Gastrocnemius medialis (tissue), 4 donors: ENCODE results near the gene CGB1.
"Not testable (repeated sequence)": the region's sequence is repeated elsewhere in the genome, so short reads cannot be mapped to it uniquely, and the experiment has no call there.

ENCODE experiments used
- CTCF ChIP-seq, 5 experiments: fragments of 450-650 bp in 3 of 5; fragments of 200-600 bp in 2 of 5; sonication (generic) in 2 of 5; IDR thresholded peaks in 4 of 5; conservative IDR thresholded peaks in 1 of 5; 1 replicate in 4 of 5; 2 replicates in 1 of 5; pipeline ENCODE4 v1.5.1; 2016 to 2019; ENCODE audit warnings: antibody characterized with exemption in 5 of 5, mild to moderate bottlenecking in 3 of 5, moderate library complexity in 3 of 5
- POLR2A ChIP-seq, 2 donors: fragments of 450-650 bp; IDR thresholded peaks; one replicate each; pipeline ENCODE4 v1.6.1; 2017; ENCODE audit warnings: antibody characterized with exemption in 2 of 2, mild to moderate bottlenecking in 2 of 2, moderate library complexity in 2 of 2

- TF ChIP-seq CTCF (IDR thresholded peaks at IDR 0.05 in 4 of 5, conservative IDR thresholded peaks at IDR 0.05 in 1 of 5), result peak in 3 of 5 experiments; percentile 46 to 54 (median 47)
- TF ChIP-seq POLR2A (IDR thresholded peaks at IDR 0.05), result not testable (repeated sequence)
Measured at GRCh38 chr19:49036815-49037214, at the start of gene CGB1.
